GM21390 (cell line): ENCODE data around the gene TFPI2.
A peak's percentile ranks its signal among the peaks of the same experiment; 100 is the strongest.

Experiments used
- ATAC-seq: cut with Tn5 transposase; IDR thresholded peaks from one replicate; pipeline ENCODE4 v1.9.1; 2021; ENCODE audit not compliant: unreplicated experiment

Gene TFPI2

GRCh38 chr7:93860261-93860660 is 30.3 kb downstream of the TFPI2 start:
- ATAC-seq = no peak

- no peak for ATAC-seq
Observed at GRCh38 chr7:93858857-93859256, 31.7 kb downstream of the TFPI2 start.

- ATAC-seq = peak; percentile 70
Observed at GRCh38 chr7:93856323-93856722, 34.2 kb downstream of the TFPI2 start.

- no peak for ATAC-seq
Observed at GRCh38 chr7:93855797-93856196, 34.8 kb downstream of the TFPI2 start.

- no peak for ATAC-seq
Observed at GRCh38 chr7:93854480-93854879, 36.1 kb downstream of the TFPI2 start.

GRCh38 chr7:93851536-93851935 is 39.0 kb downstream of the TFPI2 start:
- ATAC-seq = no peak

GRCh38 chr7:93843260-93843659 is 47.3 kb downstream of the TFPI2 start:
- ATAC-seq = no peak

- ATAC-seq = no peak
Observed at GRCh38 chr7:93838966-93839365, 51.6 kb downstream of the TFPI2 start.

GRCh38 chr7:93837245-93837644 is 53.3 kb downstream of the TFPI2 start:
- no peak for ATAC-seq

GRCh38 chr7:93836116-93836515 is 54.4 kb downstream of the TFPI2 start:
- no peak for ATAC-seq

- ATAC-seq = no peak
Observed at GRCh38 chr7:93835702-93836101, 54.9 kb downstream of the TFPI2 start.
